ENCODE results near the gene TKTL1.
"Not testable (repeated sequence)": the region's sequence is repeated elsewhere in the genome, so short reads cannot be mapped to it uniquely, and the experiment has no call there.

The TKTL1 gene

GRCh38 chrX:154328646-154329045, 33.1 kb downstream of the TKTL1 start:
- DNase-seq (ENCODE audit: low read depth): no peak
- no peak for TF ChIP-seq POLR2A (IDR thresholded peaks at IDR 0.05; ENCODE audit: extremely low read depth, insufficient read length)
- no peak for TF ChIP-seq MAX (IDR thresholded peaks at IDR 0.05; ENCODE audit: low read depth, low read length)
- TF ChIP-seq MYC (IDR thresholded peaks at IDR 0.05; ENCODE audit: low read depth, low read length): no peak
- TF ChIP-seq CTCF (IDR thresholded peaks at IDR 0.05; ENCODE audit: low read depth, low read length): no peak
- no peak overlapping the region for H3K4me3 ChIP-seq (ENCODE audit: low read depth, low read length)

- TF ChIP-seq MYC (IDR thresholded peaks at IDR 0.05; ENCODE audit: low read depth, low read length) (no peak), MAX (IDR thresholded peaks at IDR 0.05; ENCODE audit: low read depth, low read length) (no peak), CTCF (IDR thresholded peaks at IDR 0.05; ENCODE audit: low read depth, low read length) (no peak), POLR2A (IDR thresholded peaks at IDR 0.05; ENCODE audit: extremely low read depth, insufficient read length) (no peak)
- no peak for DNase-seq (ENCODE audit: low read depth)
- no peak overlapping the region for H3K4me3 ChIP-seq (ENCODE audit: low read depth, low read length)
These were observed 33.7 kb downstream of the TKTL1 start for GRCh38 chrX:154329294-154329693.

- TF ChIP-seq MYC (IDR thresholded peaks at IDR 0.05; ENCODE audit: low read depth, low read length) (no peak), POLR2A (IDR thresholded peaks at IDR 0.05; ENCODE audit: extremely low read depth, insufficient read length) (no peak), CTCF (IDR thresholded peaks at IDR 0.05; ENCODE audit: low read depth, low read length) (no peak), MAX (IDR thresholded peaks at IDR 0.05; ENCODE audit: low read depth, low read length) (no peak)
- no peak overlapping the region for H3K4me3 ChIP-seq (ENCODE audit: low read depth, low read length)
- no peak for DNase-seq (ENCODE audit: low read depth)
These were observed 37.0 kb downstream of the TKTL1 start for GRCh38 chrX:154332561-154332960.

- TF ChIP-seq MYC (IDR thresholded peaks at IDR 0.05; ENCODE audit: low read depth, low read length) (no peak), POLR2A (IDR thresholded peaks at IDR 0.05; ENCODE audit: extremely low read depth, insufficient read length) (no peak), MAX (IDR thresholded peaks at IDR 0.05; ENCODE audit: low read depth, low read length) (no peak), CTCF (IDR thresholded peaks at IDR 0.05; ENCODE audit: low read depth, low read length) (no peak)
- no peak overlapping the region for H3K4me3 ChIP-seq (ENCODE audit: low read depth, low read length)
- DNase-seq (ENCODE audit: low read depth): no peak
These were observed 37.5 kb downstream of the TKTL1 start for GRCh38 chrX:154333116-154333515.

- DNase-seq (ENCODE audit: low read depth): peak; percentile 34
- H3K4me3 ChIP-seq (ENCODE audit: low read depth, low read length): no peak overlapping the region
- no peak for TF ChIP-seq POLR2A (IDR thresholded peaks at IDR 0.05; ENCODE audit: extremely low read depth, insufficient read length)
- no peak for TF ChIP-seq CTCF (IDR thresholded peaks at IDR 0.05; ENCODE audit: low read depth, low read length)
- no peak for TF ChIP-seq MAX (IDR thresholded peaks at IDR 0.05; ENCODE audit: low read depth, low read length)
- no peak for TF ChIP-seq MYC (IDR thresholded peaks at IDR 0.05; ENCODE audit: low read depth, low read length)
These were observed 38.3 kb downstream of the TKTL1 start for GRCh38 chrX:154333837-154334271.

- TF ChIP-seq POLR2A (IDR thresholded peaks at IDR 0.05; ENCODE audit: extremely low read depth, insufficient read length) (no peak), MAX (IDR thresholded peaks at IDR 0.05; ENCODE audit: low read depth, low read length) (no peak), MYC (IDR thresholded peaks at IDR 0.05; ENCODE audit: low read depth, low read length) (no peak), CTCF (IDR thresholded peaks at IDR 0.05; ENCODE audit: low read depth, low read length) (no peak)
- H3K4me3 ChIP-seq (ENCODE audit: low read depth, low read length): no peak overlapping the region
- DNase-seq (ENCODE audit: low read depth): no peak
These were observed 38.9 kb downstream of the TKTL1 start for GRCh38 chrX:154334496-154334895.

- DNase-seq (ENCODE audit: low read depth); H3K4me3 ChIP-seq (ENCODE audit: low read depth, low read length): not testable (repeated sequence)
These were observed 46.1 kb downstream of the TKTL1 start for GRCh38 chrX:154341399-154342298.

- DNase-seq (ENCODE audit: low read depth); H3K4me3 ChIP-seq (ENCODE audit: low read depth, low read length): not testable (repeated sequence)
These were observed 47.5 kb downstream of the TKTL1 start for GRCh38 chrX:154343063-154343462.
